ENCODE data around the gene VIT. TPM values are rescaled to one million over a fixed set of nuclear protein-coding genes. Genes with fewer than 3 reads are reported as not detected.

Gene VIT
- total and polyA plus RNA-seq, 2 experiments from 2014 or later: 0.25 to 0.33 TPM

DNA sequence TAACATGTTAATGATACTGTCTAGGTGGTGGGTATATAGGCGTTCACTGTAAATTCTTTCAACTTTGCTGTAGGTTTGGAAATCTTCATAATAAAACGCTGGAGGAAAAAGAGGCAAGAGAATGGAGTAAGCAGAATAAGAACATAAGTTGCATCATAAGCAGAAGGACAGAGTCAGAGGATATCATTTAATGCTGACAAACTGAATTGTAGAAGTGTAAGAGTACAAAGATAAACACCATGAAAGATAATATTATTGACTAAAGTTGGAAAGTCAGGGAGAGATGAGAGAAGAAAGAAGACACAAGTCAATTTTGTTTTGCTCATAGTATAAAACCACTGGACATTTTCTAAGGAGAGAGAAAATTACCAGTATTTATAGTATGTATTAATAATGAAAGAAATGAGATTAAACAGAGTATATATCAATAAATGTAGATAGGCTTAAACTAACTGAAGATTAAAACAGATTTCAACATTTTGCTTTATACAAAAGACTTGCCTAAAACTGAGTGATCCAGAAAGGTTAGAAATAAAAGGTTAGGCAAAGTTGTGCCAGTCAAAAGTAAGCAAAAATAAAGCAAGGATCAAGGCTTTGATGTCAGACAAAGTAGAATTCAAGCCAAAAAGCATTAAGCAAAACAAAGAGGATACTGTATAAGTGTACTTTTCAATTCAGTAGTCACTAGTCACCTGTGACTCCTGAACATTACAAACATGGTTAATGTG, 42.4 kb upstream of the VIT start:
- Histone ChIP-seq H2AFZ (no peak overlapping the region), H3K79me2 (no peaks in the 10 kb centered on the region), H3K4me2 (no peak overlapping the region), H3K4me3 (no peak overlapping the region), H3K9me3 (ENCODE audit: low read depth) (no peaks in the 10 kb centered on the region), H3K27ac (no peak overlapping the region), H3K27me3 (no peaks in the 10 kb centered on the region), H4K20me1 (ENCODE audit: insufficient read depth, poor library complexity, severe bottlenecking) (no peaks in the 10 kb centered on the region), H3K9me2 (replicated peaks; ENCODE audit: insufficient read depth) (no peaks in the 10 kb centered on the region), H3K4me1 (ENCODE audit: insufficient read depth) (peaks cover 4% of the 10 kb centered on the region), H3K36me3 (replicated peaks; ENCODE audit: insufficient read depth, low read depth) (no peaks in the 10 kb centered on the region)
- TF ChIP-seq, protein P1, sequence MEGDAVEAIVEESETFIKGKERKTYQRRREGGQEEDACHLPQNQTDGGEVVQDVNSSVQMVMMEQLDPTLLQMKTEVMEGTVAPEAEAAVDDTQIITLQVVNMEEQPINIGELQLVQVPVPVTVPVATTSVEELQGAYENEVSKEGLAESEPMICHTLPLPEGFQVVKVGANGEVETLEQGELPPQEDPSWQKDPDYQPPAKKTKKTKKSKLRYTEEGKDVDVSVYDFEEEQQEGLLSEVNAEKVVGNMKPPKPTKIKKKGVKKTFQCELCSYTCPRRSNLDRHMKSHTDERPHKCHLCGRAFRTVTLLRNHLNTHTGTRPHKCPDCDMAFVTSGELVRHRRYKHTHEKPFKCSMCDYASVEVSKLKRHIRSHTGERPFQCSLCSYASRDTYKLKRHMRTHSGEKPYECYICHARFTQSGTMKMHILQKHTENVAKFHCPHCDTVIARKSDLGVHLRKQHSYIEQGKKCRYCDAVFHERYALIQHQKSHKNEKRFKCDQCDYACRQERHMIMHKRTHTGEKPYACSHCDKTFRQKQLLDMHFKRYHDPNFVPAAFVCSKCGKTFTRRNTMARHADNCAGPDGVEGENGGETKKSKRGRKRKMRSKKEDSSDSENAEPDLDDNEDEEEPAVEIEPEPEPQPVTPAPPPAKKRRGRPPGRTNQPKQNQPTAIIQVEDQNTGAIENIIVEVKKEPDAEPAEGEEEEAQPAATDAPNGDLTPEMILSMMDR (IDR thresholded peaks at IDR 0.05; ENCODE audit: poor library complexity): no peak
- TF ChIP-seq EZH2phosphoT487 (IDR thresholded peaks at IDR 0.05; ENCODE audit: low read depth, severe bottlenecking, unreplicated experiment) (no peak), EZH2 (IDR thresholded peaks at IDR 0.05; ENCODE audit: borderline replicate concordance) (no peak)
- 49% methylated on average over 2 of the region's 2 CpGs for WGBS (ENCODE audit: low lambda C conversion rate, missing lambda C conversion rate)
- no peak for DNase-seq (ENCODE audit: low spot score)

- no peak overlapping the region for H3K4me2 ChIP-seq
Measured at GRCh38 chr2:36655453-36655852, 41.1 kb upstream of the VIT start.

DNA sequence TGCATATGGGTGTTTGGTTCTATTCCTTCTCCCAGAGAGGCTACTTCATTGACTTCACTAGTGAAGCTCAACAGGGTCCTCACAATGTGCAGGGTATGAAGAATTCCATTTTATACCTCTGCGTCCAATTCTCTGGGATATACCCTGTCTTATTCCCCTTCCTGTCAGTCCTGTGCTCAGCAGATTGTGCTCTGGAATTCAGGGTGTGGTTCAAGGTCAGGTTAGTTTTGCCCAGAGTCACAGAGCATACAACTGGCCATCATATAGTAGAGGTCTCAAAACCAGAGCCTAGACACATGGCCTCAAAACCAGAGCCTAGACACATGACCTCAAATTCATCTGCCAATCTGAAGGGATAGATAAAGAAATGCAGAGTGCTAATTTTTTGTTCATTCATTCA, 38.8 kb upstream of the VIT start:
- no peak for DNase-seq (ENCODE audit: low spot score)
- Histone ChIP-seq H3K4me3 (no peak overlapping the region), H3K4me1 (ENCODE audit: insufficient read depth) (no peaks in the 10 kb centered on the region), H3K27me3 (no peaks in the 10 kb centered on the region), H4K20me1 (ENCODE audit: insufficient read depth, poor library complexity, severe bottlenecking) (no peaks in the 10 kb centered on the region), H3K9me2 (replicated peaks; ENCODE audit: insufficient read depth) (no peaks in the 10 kb centered on the region), H3K9me3 (ENCODE audit: low read depth) (no peaks in the 10 kb centered on the region), H3K4me2 (no peak overlapping the region), H2AFZ (no peak overlapping the region), H3K27ac (no peak overlapping the region), H3K79me2 (no peaks in the 10 kb centered on the region), H3K36me3 (replicated peaks; ENCODE audit: insufficient read depth, low read depth) (no peaks in the 10 kb centered on the region)
- WGBS (ENCODE audit: low lambda C conversion rate, missing lambda C conversion rate): 94% methylated on average over 1 of the region's 1 CpG
- TF ChIP-seq EZH2 (IDR thresholded peaks at IDR 0.05; ENCODE audit: borderline replicate concordance) (no peak), EZH2phosphoT487 (IDR thresholded peaks at IDR 0.05; ENCODE audit: low read depth, severe bottlenecking, unreplicated experiment) (no peak)
- TF ChIP-seq, protein P1 (IDR thresholded peaks at IDR 0.05; ENCODE audit: poor library complexity): no peak

More at GRCh38 chr2:36655453-36655852, 41.1 kb upstream of the VIT start:
- no peaks in the 10 kb centered on the region for H3K27me3 ChIP-seq
- no peaks in the 10 kb centered on the region for H3K9me3 ChIP-seq (ENCODE audit: low read depth)
- no peaks in the 10 kb centered on the region for H3K36me3 ChIP-seq (replicated peaks; ENCODE audit: insufficient read depth, low read depth)
- H3K27ac ChIP-seq: no peak overlapping the region
- H3K9me2 ChIP-seq (replicated peaks; ENCODE audit: insufficient read depth): no peaks in the 10 kb centered on the region
- no peak for DNase-seq (ENCODE audit: low spot score)
- no peaks in the 10 kb centered on the region for H3K4me1 ChIP-seq (ENCODE audit: insufficient read depth)
- WGBS (ENCODE audit: low lambda C conversion rate, missing lambda C conversion rate): 78% methylated on average over 4 of the region's 4 CpGs
- TF ChIP-seq EZH2 (IDR thresholded peaks at IDR 0.05; ENCODE audit: borderline replicate concordance) (no peak), EZH2phosphoT487 (IDR thresholded peaks at IDR 0.05; ENCODE audit: low read depth, severe bottlenecking, unreplicated experiment) (no peak)
- TF ChIP-seq, protein P1 (IDR thresholded peaks at IDR 0.05; ENCODE audit: poor library complexity): no peak
- no peaks in the 10 kb centered on the region for H4K20me1 ChIP-seq (ENCODE audit: insufficient read depth, poor library complexity, severe bottlenecking)
- H3K79me2 ChIP-seq: no peaks in the 10 kb centered on the region
- H3K4me3 ChIP-seq: no peak overlapping the region
- no peak overlapping the region for H2AFZ ChIP-seq

Data from hepatocyte (in vitro differentiated cells).